HepG2 (cell line): Measurements from ENCODE around the gene ZNF557.
A peak's percentile ranks its signal among the peaks of the same experiment; 100 is the strongest.

ENCODE experiments used
- CTCF ChIP-seq: sonication (generic); formaldehyde crosslinking; IDR thresholded peaks from 2 replicates; pipeline ENCODE4 v1.5.0; 2020; ENCODE audit warnings: mild to moderate bottlenecking, missing genetic modification reagents, moderate library complexity
- EHMT2 ChIP-seq: fragments of 200-600 bp; sonication (generic); IDR thresholded peaks from 2 replicates; pipeline ENCODE4 v1.7.0; 2017; ENCODE audit warnings: antibody characterized with exemption, low read depth, low read length, borderline replicate concordance
- FOXM1 ChIP-seq: sonication (generic); formaldehyde crosslinking; IDR thresholded peaks from 2 replicates; pipeline ENCODE4 v1.5.0; 2020; ENCODE audit warnings: missing genetic modification reagents
- POLR2AphosphoS5 ChIP-seq: IDR thresholded peaks from 2 replicates; pipeline ENCODE4 v1.6.1; 2012; ENCODE audit warnings: low read depth, low read length
- SMAD1 ChIP-seq: sonication (generic); formaldehyde crosslinking; IDR thresholded peaks from 2 replicates; pipeline ENCODE4 v1.4.0; 2020; ENCODE audit warnings: missing genetic modification reagents, low read depth, mild to moderate bottlenecking, borderline replicate concordance
- SPEN ChIP-seq: sonication (generic); formaldehyde crosslinking; IDR thresholded peaks from 2 replicates; pipeline ENCODE4 v1.5.1; 2020; ENCODE audit warnings: low read depth, mild to moderate bottlenecking, missing genetic modification reagents
- TAF1 ChIP-seq: sonication (generic); formaldehyde crosslinking; IDR thresholded peaks from 2 replicates; pipeline ENCODE4 v1.4.0; 2020; ENCODE audit warnings: missing genetic modification reagents
- THAP11 ChIP-seq: IDR thresholded peaks from 2 replicates; pipeline ENCODE4 v1.6.1; 2016; ENCODE audit warnings: missing biosample characterization, missing genetic modification reagents
- ZBTB33 ChIP-seq: sonication (generic); formaldehyde crosslinking; IDR thresholded peaks from 2 replicates; pipeline ENCODE4 v1.4.0; 2020; ENCODE audit warnings: missing genetic modification reagents

- peak; percentile 27; the same call in 1 of the 2 replicates for TF ChIP-seq CTCF (CRISPR knock-in tag)
- TF ChIP-seq EHMT2, result no peak
- TF ChIP-seq THAP11, result no peak; the same call in 1 of the 2 replicates
- TF ChIP-seq SMAD1 (CRISPR knock-in tag), result no peak
- peak; percentile 72 for TF ChIP-seq TAF1 (CRISPR knock-in tag)
- peak; percentile 73; the same call in 1 of the 2 replicates for TF ChIP-seq SPEN (CRISPR knock-in tag)
- TF ChIP-seq FOXM1 (CRISPR knock-in tag), result no peak
- no peak for TF ChIP-seq ZBTB33
- TF ChIP-seq POLR2AphosphoS5, result peak; percentile 90
These were observed 29.4 kb downstream of the ZNF557 start for GRCh38 chr19:7098701-7099596.
